LHCN-M2 (cell line): ENCODE results near the gene APH1B. TPM values are rescaled to one million over a fixed set of nuclear protein-coding genes. Genes with fewer than 3 reads are reported as not detected.
"Not testable (repeated sequence)": the region's sequence is repeated elsewhere in the genome, so short reads cannot be mapped to it uniquely, and the experiment has no call there.

Experiments
- DNase-seq: peaks from one replicate; pipeline ENCODE4 v3.0.0-alpha.2; 2012; ENCODE audit warnings: low read depth
- total RNA-seq: library from RNA; depleted of rRNA; stranded (reverse); fragments of >200 nt; gene quantifications from 2 replicates; pipeline ENCODE4 v1.2.3, GENCODE V29; 2014

Gene APH1B
- total RNA-seq, 1 experiment from 2014 or later = 32.8 TPM

DNA sequence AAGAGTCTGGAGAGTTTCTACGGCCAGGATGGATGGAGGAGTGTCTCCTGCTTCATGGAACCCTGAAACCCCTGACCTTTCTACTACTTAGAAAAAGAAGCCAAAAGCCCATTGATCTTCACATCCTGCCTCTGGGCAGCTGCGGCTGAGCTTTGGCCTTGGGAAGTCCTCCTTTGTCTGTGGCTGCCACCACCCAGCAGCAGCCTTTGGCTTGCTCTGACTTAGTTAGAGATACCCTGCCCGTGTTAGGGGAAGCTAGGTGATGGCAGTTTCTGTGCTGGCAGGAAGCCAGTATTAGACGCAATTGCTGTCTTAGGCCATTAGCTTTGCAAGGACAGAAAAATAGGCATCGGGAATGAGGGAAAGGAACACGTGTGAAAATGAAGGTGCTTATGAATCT is 18.8 kb downstream of the APH1B start:
- DNase-seq = no peak

DNA sequence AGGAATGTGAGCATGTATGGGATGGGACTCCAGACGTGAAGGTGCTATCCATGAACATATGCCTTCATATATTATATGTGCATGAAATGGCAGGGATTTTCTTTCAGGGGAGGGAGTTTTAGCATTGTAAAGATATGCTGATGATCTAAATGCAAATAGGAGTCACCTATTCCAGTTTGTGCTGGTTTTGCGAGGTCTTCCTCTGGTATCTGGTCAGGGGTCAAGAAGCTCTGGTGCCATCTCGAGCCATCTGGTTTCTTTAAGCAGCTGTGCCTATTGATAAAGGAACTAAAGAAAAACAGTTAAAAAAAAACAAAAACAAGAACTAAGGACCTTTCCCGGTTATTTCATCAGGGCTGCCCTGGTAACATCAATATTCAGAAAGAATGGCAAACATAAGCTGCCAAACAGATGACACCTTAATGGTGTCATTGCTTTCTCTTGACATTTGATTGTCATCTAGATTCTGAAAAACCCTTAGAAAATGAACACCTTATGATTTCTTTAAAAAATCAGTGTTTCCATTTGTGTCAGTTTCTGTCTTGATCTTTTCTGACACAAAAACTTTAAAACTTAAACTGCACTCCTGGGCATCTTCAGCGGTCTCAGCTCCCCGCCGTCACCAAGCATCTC is 22.7 kb downstream of the APH1B start:
- no peak for DNase-seq

DNA sequence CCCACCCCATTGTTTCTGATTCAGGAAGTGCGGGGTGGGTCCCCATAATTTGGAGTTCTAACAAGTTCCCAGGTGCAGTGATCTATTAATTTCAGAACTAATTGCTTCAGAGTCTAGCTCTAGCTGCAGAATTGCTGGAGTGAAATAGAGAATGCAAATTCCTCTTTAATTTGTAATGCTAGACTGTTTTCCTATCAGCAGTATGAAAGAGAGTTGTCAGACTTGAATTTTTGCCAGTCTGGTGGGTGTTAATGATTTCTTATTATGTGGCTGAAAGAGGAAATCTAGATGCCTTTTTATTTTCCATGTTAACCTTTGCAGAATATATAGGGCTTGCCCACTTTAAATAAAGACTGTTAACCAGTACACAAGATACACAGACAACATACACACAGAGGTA is 23.7 kb downstream of the APH1B start:
- DNase-seq = no peak

DNA sequence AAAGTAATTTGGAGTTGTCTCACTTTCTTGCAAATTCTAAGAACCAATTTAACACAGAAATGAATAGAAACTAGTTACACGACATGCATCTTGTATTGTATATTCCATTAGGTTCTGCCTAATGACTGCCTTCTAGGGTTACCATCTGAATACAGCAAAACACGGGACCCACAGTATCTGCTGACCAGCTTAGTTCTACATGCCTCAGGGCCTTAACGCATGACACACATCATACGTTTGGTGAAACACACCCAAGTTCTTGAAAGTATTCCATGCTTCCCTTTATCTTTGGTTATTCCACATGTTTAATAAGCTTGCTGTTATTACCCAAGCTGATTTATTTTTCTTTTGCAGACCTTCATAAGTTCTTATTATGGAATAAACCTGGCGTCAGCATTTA is 27.9 kb downstream of the APH1B start:
- DNase-seq = no peak

DNA sequence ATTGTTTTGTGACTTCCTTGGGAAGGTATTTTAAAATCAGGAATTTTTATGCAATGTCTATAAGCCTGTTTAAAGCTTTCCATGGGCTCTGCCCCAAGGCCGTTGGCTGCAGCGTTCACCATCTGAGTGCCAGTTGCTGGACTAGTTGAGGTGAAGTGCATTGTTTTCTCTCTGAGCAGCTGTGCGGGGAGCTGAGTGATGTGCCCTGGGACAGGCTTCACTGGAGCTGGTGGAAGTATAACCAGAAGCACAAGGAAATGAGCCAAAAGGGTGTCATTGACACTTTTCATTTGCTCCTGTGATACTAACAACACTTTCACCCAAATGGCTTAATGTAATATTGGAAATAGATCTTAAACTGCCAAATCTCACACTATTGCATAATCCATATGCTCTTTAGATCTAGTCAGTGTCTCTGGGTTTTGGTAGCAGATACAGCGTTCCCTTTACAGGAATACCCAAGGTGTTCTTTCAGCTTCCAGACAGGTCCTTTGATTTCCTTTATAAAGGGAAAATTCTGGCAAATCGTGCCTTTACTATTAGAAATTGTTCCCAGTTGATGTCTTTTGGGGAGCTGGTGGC is 29.2 kb downstream of the APH1B start:
- DNase-seq = no peak

DNA sequence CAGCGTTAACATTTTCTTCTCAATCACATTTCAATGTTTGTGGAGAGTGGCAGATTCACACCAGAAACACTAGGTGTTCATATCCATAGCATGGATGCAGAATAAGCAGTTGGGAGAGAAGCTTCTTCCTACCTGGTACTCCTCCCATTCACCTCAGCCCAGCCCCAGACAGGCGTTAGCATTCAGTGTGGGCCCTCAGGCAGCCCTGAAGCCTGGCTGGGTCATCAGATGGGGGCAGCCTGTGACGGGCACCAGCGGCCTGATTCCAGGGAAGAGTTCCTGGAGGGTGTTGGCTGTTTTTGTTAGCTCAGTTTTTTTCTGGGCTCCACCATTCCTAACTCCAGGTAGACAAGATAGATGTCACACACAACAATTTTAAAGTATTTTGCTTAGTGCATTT is 31.1 kb downstream of the APH1B start:
- no peak for DNase-seq

DNA sequence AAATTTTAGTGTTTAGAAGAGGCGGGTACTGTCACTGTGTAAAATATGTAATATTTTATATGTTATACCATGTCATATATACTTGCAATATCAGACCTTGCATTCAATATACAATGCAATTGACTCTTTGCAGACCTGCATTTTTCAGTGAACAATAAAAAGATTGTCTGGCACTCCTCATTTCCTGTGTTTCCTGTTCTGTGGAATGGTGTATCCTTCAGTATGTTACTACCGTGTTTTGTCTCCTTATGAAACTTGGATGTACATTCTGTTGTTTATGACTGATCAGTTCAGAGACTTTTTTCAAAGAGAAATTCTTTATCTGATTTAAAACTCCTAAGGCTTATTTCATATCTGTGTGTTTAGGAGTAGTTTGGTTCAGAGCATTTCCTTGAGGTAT is 31.5 kb downstream of the APH1B start:
- DNase-seq = no peak

DNA sequence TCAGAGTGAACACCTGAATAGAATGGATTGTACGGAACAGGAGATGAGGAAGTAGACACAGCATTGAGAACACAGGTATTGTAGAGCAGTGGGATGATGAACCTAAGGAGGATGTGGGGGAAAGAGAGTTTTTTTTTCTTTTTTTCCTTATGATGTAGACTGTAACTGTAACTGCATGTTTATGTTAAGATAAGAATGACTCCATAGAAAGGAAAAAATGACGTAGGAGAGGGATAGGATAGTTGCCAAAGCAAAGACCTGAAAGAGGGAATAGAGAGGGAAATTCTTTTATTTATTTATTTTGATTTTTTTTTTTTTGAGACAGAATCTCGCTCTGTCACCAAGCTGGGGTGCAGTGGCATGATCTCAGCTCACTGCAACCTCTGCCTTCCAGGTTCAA is 33.2 kb downstream of the APH1B start:
- no peak for DNase-seq

DNA sequence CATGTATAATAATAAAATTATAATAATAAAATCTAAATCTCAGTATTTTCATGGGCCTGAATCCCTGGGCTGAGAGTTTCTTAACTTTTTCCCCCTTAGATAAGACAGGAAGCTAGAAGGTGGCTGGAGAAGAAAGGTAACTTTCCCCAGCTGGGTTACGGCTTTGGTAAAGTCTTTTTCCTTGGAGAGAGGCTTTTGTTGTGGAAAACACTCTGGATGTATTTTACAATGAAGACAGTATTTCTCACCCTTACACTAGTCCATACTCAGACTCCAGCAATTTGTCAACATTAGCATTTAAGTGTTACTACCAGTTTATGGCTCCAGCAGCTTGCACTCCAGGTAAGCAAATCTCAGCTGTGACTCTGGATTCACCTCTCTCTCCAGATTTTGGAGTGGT is 34.9 kb downstream of the APH1B start:
- DNase-seq = no peak

DNA sequence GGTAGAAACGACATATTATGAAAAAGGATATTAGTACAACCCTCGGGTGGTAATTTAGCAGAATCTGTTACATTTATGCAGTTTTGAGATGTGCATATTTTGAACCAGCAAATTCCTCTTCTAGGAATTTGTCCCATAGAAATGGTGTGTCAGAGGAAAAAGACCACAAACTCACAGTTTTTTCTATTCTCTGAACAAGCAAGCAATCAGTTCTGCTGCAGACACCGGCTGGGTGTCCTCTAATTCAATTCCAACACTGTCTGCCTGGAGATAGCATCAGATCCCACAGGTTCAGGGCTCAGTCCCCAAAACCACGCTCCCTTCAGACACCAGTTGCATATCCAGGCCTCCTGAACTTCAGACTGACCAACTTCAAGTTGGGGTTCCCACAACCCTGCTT is 36.4 kb downstream of the APH1B start:
- no peak for DNase-seq

DNA sequence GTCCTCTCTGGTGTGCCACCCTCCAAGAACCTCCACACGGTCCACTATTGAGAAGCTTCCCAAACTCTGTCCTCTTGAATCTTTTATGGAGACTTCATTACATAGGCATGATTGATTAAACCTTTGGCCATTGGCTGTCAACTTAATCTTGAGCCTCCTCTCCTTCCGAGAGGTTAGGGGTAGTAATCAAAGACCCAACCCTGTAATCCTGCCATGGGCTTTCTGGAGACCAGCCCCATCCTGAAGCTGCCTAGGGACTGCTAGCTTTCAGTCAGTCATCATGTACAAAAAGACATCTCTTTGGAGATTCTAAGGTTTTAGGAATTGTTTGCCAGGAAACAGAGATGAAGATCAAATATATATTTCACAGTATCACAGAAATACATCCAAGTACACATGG is 37.0 kb downstream of the APH1B start:
- DNase-seq = no peak

DNA sequence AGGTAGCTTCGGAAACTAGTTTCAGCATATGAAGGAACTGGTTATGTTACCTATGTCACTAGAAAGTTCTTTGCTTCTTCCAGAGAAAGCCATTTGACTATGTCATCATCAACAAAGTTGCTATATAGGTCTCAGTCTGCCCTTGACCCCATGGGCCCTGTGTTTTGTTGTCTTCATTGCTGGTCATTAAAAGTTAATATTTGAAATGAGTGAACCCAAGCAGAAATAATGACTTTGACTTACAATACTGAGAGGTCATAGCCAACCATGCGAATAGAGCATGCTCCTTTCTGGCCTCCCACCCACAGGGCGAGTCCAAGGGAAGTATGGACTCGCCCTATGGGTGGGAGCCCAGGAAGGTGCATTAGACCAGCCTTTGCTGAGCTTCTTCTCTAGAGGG is 40.9 kb downstream of the APH1B start:
- DNase-seq = no peak

DNA sequence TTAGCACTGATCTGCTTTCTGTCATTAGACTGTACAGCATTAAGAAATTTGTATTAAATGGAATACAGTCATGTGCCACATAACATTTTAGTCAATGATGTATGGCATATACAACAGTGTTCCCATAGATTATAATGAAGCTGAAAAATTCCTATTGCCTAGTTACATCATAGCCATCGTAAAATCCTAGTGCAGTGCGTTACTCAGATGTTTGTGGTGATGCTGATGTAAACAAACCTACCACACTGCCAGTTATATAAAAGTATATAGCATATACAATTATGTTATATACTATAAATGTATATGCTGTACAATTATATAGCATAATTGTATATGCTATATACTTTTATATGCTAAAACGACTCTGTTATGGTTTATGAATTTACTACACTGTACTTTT is 41.7 kb downstream of the APH1B start:
- DNase-seq = no peak

DNA sequence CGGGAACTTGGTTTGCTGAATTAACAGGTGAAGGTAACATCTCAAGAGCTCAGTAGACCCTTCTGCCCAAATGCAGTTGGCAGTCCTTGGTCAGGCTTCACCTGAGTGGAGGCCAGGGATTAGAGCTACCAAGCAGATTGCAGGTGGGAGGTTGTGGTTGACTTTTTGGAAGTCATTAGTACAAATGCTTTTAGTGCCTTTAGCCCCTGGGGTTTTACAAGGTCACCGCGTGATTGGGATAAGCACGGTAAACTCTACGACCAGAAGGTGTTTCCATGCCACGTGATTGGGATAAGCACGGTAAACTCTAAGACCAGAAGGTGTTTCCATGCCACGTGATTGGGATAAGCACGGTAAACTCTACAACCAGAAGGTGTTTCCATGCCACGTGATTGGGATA is 43.0 kb downstream of the APH1B start:
- DNase-seq = not testable (repeated sequence)

DNA sequence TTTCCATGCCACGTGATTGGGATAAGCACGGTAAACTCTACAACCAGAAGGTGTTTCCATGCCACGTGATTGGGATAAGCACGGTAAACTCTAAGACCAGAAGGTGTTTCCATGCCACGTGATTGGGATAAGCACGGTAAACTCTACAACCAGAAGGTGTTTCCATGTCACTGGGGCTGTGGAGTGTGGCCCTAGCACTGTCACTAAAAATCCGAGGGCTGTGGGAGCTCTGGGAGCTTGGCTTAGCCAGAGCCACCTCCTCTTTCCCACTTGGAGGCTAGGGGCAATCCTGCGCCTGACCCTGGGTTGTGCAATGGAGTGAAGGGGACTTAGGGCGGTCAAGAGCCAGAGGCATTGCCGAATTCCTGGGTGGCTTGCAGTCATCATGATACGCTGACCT is 43.6 kb downstream of the APH1B start:
- not testable (repeated sequence) for DNase-seq

DNA sequence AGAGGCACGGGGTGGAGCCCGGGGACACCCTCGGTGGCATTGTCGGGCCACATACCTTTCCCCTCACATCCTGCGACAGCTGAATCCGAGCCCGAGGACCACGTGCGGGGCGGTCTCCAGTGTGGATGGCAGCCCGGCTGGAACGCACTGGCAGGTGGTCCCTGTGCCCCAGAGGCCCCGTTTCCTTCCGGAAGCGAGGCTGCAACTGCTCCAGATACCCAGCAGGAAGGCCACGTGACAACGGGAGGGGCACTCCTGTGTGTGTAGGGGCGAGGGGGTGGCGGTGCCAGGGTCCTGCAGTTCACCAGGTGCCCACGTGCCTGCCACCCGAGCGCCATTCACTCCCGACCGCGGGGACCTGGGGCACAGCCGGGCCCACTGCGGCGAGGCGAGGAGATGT is 44.1 kb downstream of the APH1B start:
- no peak for DNase-seq

DNA sequence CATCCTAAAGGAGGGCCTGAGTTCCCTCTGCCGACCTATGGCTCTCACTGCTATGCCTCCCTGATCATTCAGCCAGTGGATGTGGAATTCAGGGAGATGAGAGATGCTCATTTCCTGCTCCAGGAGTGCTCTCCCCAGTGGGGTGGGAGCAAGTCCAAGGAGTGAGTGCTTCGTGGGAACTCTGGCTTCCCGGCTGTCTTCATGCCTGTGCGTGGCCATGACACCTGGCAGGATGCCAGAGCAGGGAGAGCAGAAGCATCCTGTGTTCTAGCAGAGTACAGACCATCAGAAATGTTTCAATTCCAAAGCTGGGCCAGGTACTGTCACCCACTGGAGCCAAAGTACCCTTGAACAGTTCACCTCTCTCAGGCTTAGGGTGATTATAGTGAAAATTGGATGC is 45.1 kb downstream of the APH1B start:
- DNase-seq = peak; percentile 42

DNA sequence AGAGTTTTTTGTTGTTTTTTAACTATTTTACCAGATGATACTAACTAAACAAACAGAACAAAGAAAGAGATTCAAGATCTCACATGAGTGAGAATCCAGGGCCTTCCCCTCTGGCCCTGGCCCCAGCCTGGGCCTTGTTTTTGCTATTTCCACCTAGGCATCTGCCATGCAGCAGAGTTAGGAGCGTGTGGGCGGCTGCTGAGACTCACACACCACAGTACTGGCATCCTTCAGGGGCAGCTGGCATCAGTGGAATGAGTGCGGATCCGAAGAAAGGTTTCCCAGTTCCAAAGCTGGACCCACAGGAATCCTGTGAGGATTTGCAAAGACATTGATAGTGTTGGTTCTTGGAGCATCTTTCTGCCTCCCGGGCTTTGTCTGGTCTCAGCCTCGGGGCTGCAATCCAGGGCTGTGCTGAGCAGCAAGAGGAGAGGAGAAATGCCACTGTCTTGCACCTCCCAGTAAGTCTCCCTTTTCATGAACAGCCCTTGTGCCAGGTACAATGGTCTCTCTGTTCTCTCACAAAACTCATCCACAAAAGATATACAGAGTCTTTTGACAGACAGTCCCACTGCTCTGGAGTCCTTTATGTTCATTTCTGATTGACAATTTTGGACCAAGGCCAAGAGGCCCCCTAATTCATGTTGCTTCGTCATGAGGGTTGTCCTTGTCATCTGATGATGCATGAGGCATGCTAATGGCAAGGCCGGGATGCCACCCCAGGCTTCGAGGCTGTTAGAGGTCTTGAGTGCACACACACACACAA is 46.6 kb downstream of the APH1B start:
- DNase-seq = peak; percentile 33

DNA sequence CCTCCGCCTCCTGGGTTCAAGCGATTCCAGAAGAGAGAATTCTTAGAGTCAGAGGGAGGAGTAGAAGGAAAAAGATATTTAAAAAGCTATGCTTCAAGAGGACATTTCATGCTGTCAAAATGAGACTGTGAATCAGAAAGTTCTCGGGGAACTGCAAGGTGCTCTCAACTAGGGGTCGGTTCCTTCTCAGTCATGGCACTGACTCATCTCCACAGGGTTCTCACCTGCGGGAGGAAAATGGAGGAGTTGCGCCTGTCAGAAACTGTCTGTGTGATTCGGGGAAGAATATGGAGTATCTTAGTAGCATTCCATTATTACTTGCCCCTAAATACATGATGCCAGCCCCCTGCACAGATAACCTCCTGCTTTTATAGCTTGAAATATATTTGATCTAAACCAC is 47.4 kb downstream of the APH1B start:
- DNase-seq = no peak

DNA sequence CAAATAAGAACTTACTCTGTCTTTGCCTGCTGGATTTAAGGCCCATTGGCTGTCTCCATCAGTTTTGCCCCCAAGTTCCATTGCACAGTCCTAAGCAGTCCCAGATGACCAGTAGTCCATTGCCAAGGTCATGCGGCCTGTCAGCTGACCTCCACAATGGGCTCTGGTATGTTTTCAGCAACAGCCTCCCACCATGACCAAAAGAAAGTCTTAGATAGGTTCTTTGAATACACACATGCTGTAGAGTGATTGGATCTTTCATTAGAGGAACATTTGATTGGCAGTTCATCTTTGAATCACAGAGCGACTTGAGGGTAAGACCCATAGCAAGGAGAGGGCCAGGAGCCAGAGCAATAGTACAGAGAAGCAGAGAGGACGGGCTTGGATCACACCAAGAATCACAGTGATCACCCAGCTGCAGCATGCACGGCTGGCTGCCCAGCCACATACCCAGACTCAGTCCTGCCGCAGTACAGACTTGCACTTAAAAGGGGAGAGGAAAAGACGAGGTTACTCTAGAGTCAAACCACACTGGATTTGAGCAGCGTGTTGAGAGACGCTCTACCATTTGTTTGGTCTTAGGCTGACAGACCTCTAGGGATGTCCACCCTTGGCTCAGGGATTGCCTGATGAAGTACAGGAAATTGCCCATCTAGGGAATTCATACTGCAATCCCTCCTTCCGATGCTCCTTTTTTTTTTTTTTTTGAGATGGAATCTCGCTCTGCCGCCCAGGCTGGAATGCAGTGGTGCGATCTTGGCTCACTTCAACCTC is 50.4 kb downstream of the APH1B start:
- DNase-seq = no peak

DNA sequence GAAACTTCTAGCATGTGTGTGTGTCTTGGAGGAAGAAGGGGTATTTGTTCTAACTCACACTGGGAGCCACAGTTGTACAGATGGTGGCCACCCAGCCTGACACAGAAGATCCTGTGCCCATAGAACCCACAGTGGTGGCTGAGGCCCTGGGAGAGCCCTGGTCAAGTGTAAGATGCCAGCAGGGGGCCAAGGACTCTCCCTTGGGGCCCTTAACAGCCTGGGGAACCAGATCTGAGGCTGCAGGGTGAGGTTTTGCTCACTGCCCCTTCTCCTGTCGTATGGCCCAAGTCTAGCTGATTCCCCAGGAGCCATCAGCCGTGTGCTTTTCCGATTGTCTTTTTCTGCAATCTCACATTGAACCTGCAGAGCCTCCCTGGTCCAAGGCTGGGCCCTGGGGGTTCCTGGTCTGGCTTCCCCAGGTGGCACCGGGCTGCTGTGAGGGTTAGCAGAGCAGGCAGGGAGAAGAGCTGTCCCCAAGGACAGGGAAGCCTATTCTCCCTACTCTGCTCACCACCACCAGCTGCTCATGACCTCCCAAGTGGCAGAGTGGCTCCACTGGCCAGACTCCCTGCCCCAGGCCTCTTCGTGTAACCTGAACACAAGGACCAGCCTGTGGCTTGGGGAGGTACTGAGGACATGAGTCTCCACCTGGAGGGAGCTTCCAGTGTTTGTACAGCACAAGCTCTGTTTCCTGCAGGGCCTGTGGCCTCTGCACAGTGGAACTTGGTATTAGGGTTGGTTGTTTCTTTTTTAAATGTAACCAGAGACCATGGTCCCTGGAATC is 52.4 kb downstream of the APH1B start:
- no peak for DNase-seq

DNA sequence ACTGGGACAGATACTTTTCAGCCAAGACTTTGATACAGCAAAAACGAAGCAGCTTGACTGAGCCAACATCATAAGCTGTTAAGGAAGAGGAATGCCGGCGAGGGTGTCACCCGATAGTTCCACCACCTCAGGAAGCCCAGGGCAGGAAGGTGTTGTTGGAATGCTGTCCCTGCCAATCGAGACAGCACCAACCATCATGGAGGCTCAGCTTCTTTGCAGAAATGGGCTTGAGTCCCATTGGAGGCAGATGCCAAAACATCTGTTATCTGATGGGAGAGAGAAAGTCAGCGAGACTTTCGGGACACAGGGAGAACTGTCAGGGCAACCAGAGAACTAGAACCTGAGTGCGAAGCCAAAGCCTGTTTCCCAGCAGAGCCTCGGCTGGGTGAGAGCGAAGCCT is 53.5 kb downstream of the APH1B start:
- DNase-seq = no peak
